NCI-H510A treated with DMSO at 0.1 percent for 48 hours (cell line): ENCODE data around the gene IL20.

ENCODE experiments used
- DNase-seq: peaks from one replicate; lab custom pipeline; 2025; lab: John Stamatoyannopoulos, UW

The IL20 gene, protein sequence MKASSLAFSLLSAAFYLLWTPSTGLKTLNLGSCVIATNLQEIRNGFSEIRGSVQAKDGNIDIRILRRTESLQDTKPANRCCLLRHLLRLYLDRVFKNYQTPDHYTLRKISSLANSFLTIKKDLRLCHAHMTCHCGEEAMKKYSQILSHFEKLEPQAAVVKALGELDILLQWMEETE

DNA sequence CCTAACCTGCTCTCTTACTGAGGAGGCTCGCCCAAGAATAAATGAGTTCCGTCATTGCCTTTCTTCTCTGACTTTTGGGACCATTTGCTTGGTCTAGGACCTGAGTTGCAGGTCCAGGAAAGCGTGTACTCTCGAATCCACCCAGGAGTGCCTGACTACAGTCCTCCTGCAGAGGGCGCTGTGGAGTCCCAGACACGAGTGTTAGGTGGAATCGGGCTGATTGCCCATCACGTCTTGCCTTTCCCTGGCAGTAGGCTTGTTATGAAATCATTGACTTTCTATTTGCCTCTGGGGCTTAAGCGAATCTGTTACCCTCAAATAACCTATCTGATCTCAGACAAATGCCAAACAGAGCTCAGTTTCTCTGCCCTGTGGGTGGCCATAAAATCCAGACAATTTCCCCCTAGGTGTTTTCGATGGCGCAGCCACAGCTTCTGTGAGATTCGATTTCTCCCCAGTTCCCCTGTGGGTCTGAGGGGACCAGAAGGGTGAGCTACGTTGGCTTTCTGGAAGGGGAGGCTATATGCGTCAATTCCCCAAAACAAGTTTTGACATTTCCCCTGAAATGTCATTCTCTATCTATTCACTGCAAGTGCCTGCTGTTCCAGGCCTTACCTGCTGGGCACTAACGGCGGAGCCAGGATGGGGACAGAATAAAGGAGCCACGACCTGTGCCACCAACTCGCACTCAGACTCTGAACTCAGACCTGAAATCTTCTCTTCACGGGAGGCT, at the start of gene IL20:
TSS of gene IL20 (plus strand) at position 685 of the 733 bp plus-strand sequence. CDS start 230 bp downstream, outside the sequence.
- DNase-seq, result no peak

DNA sequence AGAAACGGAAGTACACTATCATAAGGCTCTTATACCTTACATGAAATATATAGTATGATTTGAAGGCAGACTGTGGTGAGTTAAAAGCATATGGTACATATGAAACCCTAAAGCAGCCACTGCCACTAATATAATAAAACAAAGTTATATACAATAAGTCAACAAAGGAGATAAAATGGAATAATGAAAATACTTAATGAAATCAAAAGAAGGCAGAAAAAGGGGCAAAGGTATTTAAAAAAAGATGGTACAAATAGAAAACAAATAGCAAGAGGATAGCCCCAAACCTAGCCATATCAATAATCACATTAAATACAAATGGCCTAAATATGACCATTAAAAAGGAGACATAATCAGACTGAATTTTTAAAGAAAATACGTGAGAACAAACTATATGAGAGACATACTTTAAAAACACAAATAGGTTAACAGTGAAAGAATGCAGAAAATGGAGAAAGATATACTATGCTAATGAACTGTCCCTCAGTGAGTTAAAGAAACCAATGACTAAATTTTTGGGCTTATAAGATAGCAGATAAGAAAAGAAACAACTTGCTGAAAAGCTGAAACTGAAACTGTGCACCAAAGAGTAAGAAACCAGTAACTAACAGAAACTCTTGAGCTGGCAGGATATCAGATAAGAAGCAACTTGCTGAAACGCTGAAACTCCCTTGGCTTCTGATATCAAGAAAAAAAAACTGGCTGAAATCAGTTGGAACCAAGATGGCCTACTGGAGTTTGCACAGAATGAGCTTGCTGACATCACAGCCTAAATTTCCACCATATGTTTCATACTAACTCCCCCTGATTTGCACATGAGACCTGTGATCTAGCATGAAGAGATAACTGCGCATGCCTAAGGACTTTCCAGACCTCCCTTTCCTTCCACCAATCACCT, 48.8 kb upstream of the IL20 start:
- no peak for DNase-seq

DNA sequence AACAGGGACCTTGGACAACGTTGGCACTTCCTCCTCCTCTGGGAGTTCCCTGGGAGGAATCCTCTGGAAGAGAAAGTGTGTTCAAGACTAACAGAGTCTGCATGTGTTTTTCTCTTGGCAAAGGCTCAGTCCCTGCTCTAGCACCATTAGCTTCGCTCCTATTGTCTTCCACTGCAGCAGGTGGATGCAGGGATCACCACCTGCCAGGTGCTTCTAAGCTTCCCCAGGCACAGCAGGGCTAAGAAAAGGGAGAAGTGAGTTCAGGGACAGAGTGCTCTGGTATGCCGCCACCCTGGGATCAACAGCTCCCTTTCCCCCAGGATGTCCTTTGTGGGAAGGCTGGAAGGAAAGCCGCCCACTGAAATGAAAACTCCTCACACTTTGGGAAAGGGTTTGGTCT, 43.9 kb upstream of the IL20 start:
- DNase-seq, result no peak

DNA sequence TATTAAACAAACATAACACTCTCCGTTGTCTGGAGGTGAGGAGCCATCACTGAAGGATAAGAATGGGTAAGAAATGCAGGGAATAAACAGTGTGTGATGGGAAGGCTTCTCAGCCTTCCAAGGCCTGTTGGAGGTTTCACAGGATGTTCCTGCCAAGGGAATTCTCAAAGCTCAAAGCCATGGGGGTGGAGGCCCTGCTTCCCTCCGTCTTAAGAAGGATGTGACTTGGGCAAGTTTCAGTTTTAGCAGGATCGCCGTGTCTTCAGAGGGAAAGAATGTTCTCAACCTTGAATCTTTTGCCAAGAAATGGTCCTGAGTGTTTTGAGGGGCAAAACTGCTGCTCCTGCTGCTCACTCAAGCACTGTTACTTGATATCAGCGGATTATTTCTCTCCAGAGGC, 41.7 kb upstream of the IL20 start:
- no peak for DNase-seq

DNA sequence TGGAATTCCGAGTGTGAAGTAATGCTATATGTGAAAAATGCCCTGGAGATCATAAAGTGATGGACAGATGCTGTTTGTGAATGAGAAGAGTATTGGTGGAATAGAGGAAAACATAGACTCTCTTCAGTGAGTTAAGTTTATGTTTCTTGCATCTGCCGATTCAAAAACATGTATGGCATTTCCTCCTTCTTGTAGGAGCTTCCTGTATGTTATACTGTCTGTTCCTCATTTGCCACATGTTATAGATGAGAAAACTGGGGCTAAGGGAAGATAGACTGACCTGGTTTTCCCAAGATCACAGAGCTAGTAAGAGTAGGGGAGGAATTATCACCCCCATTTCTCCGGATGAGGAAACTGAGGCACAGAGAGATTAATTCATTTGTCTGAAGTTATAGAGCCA, 41.1 kb upstream of the IL20 start:
- no peak for DNase-seq

DNA sequence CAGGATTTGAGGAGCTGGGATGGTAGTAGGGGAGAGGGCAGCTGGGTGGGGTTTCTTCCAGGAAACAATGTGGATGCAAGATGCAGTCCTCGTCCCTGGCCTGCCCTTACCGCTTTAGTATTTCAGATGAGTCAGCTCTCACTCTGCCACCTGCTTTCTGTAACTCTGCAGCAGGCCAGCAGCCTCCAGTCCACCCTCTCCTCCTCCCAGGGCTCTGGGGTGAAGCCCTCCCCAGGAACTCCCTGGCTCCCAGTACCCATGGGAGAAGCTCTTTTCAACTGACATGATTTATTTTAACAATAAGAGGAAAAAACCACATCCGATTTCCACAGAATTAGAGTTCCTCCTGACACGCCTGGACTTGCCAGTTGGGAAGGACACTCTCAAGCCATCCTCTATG, 39.0 kb upstream of the IL20 start:
- DNase-seq, result peak; percentile 16

DNA sequence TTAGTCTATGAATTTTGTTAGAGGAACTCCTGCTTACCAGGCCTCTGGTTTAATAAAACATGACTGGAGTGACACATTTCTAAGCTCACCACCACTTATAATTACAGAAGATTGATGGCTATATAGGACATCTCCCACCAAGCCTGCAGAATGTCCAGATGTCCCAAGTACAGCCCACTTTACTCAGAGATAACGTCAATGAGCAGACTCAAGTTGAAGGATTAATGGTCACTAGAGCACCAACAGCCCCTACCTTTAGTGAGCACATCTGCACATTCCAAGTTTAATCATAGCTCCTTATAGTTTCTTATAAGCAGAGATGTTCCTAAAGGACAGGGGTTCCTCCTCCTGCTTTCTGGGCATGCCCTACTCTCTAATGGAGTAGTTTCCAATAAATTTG, 37.4 kb upstream of the IL20 start:
- DNase-seq, result no peak

DNA sequence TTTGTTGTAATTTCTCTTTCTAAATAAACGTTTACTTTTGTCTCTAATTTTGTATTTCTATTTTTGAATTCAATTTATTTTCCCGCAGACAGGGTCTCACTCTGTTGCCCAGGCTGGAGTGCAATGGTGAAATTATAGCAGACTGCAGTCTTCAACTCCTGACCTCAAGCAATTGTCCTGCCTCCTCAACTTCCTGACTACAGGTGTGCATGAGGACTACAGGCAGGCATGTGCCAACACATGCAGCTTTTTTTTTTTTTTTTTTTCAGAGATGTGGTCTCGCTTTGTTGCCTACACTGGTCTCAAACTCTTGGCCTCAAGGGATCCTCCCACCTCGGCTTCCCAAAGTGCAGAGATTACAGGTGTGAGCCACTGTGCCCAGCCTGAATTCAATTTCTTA, 36.7 kb upstream of the IL20 start:
- no peak for DNase-seq

DNA sequence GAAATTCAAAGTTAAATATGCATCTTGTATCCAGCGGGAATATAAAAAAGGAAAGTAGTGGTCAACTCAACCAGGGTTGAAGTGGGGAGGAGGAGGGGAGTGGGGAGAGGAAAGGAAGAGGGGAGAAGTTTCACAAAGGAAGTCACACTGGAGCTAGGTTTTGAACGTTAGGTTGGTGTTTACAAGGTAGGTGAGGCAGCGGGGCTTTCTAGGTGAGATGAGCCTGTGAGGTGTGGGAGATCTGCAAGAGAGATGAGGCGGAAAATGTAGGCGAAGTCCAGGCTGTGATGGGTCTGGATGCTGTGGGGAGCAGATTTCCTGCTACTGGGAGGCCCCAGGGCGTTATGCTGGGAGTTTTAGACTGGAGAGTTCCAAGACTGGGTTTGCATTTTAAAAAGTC, 36.1 kb upstream of the IL20 start:
- no peak for DNase-seq

DNA sequence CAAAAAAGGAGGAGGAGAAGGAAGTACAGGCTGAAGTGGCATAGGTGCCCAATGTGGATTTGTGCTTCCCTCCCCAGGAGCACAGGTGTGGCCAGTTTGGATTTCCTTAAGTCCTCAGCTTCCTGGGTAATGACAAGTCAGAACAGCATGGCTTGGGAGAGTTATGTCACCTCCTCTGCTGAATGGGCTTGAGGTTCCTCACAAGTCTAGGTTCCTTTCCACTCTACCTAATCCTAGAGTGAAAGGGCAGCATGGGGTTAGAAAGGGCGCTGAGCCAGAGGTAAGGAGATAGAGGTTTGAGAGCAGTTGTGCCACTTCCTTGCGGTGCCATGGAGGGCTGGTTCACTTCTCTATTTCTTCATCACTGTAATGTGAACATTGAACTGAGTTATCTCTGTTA, 35.5 kb upstream of the IL20 start:
- no peak for DNase-seq

DNA sequence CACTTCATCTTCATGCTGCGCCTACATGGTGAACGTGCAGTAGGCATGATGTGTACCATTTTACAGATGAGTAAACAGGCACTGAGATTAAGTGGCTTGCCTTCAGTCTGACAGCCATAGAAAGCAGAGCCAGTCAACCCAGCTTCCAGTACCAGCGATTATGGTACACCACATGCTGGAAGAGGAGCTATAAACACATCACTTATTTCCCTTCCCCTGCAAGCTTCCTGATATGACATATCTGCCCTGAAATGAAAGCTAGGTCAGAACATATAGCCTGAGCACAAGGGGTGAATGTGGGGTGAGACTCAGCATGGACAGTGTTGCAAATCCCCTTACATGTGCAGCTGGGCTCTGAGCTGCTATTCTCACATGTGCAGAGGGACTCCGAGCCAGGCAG, 33.8 kb upstream of the IL20 start:
- no peak for DNase-seq

DNA sequence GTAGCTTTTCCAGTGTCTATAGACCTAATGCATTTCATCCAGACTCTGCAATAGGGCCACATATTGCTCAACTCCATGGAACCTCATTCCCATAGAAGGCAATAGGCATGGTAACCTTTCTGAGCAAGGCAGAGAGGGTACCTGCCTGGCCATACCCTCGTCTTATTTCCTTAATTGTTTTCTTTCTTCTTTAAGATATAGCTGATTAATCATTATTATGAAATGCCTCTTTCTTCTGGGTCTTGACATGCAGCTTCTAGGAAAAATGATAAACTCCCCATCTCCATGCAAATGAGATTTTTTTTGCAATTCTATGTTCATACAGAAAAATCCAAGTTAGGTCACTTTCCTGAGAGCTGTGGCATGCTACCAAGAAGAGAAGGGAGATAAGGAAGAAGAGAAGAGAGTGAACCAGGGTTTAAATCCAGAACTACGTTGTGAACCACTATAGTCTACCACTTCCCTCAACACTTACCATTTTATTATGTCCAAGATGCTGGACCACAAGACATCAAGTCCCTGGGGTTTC, 33.0 kb upstream of the IL20 start:
- no peak for DNase-seq

DNA sequence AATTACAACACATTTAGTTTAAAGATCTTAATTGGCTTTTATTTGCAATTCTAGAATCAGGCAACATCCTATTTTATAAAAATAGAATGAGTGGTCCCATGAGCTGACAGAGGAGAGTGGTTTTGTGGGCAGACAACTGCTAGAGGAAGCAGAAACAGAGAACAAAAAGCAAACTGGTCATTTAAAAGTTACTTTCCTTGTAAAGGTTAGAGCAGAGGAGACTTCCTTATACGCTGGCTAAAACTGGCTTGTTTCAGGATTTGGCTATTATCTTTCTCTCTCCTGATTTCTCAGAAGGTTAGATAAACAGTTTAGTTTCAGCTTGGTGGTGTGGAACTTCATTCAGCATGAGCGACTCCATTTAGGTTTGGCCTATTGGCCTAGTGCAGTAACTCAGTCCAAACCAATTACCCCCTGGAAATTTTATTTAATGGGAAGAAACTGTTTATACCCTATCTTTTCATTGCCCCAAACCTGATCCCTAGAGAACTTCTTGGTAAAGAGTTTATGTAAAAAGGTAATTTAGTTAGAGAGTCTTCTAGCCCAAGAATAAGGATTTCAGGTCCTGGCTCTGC, 32.2 kb upstream of the IL20 start:
- no peak for DNase-seq

DNA sequence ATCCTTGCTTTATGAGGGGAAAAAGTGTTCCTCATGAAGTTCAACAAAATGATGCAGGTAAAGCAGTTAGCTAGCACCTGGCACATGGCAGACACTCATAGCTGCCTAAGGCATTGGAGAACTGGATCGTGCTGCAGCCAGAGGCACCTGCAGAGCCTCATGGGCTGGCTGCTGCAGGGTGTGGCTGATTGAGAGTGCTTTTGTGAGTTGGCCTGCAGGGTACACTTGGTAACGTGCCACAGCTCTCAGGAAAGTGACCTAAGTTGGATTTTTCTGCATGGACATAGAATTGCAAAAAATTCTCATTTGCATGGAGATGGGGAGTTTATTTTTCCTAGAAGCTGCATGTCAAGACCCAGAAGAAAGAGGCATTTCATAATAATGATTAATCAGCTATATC, 31.6 kb upstream of the IL20 start:
- peak; percentile 12 for DNase-seq

DNA sequence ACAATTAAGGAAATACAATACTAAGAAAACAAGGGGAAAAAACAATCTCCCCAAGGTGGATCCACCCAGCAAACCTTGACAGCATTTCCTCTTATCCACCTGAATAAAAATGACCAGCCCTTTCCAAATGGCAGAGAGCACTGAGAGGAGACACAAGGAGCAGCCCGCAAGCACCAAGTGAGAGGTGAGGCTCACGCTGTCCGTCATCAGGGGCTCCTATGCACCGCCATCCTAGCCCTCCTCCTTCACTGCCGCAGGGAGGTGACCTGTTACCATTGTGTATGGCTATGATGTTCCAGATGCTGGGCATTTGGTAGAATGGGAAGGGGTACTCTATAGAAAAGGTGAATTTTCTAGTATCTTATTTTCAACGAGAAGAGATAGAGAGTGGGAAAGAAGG, 31.2 kb upstream of the IL20 start:
- DNase-seq, result no peak

DNA sequence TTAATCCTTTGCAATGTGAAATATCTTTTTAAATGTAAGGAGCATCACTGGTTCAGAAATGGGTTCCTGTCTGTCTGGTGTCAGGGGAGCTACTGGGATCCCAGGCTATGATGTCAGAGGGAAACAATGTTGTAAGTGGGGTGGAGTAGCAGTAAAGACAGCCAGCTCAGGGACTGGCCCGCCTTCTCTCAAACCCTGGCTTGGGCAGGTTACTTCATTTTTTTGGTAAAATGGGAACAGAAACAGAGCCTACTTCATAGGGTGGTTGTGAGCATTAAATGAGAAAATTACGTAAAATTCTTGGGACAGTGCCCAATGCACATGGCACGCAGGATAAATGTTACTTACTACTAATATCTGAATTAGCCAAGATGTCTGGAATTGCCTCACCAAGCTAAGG, 30.7 kb upstream of the IL20 start:
- no peak for DNase-seq

DNA sequence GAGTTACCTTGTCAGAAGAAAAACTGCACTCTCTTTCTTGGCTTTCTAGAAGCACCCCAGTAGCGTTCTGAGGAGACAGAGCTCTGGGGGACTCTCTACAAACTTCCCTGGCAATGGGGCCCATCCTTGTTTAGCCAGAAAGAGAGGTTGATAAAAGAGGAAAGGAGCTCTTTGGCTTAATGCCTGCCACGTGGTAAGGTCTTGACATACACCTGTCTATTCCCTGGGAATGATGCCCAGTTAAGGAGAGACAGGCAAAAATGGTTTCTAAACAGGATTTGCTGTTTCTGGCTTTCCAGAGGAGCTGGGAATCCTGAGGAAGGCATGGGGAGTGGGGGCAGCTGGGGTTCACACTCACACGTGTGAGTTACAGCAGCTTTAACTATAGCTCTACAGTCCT, 30.2 kb upstream of the IL20 start:
- no peak for DNase-seq

DNA sequence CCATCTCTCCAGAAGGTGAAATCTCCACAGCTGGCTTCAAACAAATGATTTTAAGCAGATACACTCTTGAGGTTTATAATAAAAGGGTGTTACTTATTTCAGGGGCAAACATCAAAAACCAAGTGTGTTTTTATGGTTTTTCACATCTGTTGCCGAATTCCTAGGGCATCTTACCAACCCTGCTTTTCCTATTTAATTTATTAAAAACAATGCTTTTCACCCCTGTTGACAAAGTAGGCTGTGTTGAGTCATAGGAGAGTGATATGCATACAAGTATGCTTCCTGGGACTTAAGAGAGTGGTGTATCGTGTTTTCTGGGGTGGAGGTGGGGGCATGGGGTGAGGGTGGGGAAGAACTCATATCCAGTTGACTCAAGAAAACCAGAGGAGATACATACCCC, 29.3 kb upstream of the IL20 start:
- no peak for DNase-seq

DNA sequence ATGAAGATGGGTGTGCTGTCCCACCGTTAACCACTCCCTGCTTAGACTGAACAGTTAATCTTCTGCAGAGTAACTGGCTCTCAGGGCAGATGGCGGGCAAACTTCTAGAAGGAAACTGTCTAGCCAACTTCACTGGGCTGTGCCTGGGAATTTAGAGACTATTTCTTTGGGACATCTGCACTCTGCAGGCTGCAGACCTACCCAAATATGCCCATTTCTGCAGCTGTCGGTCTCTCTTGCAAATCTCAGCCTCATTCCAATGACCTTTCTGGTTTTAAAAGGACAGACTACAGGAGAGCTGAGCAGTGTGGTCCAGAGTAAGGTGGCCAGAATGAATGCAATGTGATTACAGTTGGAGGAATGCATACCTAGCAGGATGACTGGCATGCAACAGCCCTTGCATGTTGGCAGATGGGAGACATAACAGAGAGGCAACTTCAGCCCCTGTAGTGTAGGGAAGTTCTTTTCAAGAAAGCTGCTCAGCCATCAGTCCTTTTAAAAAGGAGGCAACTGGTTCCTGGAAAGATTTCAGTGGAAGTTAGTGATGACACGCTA, 26.3 kb upstream of the IL20 start:
- no peak for DNase-seq

DNA sequence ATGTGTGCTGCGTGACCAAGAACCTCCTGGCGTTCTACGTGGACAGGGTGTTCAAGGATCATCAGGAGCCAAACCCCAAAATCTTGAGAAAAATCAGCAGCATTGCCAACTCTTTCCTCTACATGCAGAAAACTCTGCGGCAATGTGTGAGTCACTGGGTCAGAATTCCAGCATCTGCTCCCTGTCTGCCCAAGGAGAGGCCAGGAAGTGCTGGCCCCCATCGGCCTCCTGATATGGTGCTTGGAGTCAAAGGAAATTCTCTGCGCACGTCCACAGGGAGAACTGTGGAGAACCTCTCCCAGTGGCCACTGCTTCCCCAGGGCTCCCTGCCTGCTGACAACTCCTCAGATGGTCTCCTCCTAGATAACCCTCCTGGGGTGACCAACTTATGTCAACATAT, 25.6 kb upstream of the IL20 start:
- no peak for DNase-seq

DNA sequence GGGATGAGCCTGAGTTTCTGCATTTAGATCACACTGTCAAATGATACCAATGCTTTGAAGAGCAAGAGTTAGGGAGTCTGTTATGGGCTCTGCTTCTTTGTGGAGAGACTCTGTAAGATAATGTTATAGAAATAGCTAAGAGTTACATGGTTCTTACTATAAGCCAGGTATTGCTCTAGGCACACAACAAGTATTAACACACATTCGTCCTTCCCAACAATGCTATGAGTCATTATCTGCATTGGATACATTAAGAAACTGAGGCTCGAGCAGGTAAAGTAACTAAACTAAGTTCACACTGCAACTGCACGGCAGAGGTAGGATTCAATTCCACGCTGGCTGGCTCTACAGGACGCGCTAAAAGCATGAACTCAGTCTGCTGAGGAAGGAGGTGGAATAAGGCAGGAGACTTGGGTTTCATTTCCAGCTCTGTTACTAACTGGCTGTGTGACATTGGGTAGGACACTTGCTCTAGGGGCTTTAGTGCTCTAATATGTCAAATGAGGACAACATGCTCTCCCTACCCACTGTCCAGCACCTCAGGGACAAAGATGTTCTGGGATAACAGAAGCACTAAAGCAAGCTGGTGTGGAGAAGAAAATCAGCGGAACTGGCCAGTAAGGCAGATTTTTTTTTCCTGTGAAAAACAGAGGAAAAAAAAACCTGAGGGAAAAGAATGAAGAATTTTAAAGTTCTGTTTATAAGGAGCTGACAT, 23.7 kb upstream of the IL20 start:
- no peak for DNase-seq

DNA sequence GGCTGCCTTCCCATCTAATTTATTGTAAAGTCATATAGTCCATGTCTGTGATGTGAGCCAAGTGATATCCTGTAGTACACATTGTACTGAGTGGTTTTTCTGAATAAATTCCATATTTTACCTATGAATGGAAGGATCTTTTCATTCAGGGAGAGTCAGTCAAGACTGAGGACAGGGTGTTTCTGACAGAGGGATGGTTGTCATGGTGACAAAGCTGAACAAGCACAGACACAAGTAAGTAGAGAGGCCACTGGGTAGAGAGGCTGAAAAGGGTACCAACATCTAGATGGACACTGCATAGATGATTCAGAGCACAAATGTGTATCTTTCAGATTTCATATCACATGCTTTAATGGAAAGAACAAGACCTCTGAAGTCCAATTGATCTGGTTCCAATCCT, 22.6 kb upstream of the IL20 start:
- DNase-seq, result no peak
